Measurements from ENCODE around the gene CIZ1. TPM values are rescaled to one million over a fixed set of nuclear protein-coding genes. Genes with fewer than 3 reads are reported as not detected.
A peak's percentile ranks its signal among the peaks of the same experiment; 100 is the strongest.

Gene CIZ1
- total and polyA plus RNA-seq, 9 of the 15 experiments (the other 6 are each of a cell fraction or from before 2014, with no cell fraction given): 6.6 to 329 (median 87.8) TPM

DNA sequence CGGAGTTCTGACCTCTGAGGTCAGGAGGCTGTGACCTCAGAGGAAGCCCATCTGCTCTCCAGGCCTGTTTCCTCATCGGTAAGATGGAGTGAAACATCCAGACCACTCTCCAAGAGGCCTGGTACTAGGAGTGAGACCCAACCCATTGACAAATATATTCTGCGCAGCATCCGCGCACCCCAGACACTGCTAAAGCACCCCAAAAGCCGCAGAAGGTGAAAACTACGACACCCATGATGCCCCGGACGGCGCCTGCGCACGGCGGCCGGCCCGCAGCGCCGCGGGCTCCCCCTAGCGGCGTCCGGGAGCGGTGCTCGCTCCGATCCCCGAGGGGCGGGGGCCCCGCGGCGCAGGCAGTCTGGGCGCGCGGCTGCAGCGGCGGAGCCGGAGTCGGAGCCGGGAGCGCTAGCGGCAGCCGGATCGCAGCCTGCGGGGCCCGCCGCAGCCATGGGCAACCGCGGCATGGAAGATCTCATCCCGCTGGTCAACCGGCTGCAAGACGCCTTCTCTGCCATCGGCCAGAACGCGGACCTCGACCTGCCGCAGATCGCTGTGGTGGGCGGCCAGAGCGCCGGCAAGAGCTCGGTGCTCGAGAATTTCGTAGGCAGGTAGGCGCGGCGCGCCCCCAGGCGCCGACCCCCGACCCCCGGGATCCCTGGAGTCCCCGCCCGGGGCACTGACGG, 11.8 kb upstream of the CIZ1 start, which contains the start of gene DNM1 (continued):
- TF ChIP-seq SAP30 (IDR thresholded peaks at IDR 0.05; ENCODE audit: borderline replicate concordance, insufficient read depth, low read depth, low read length, poor library complexity, severe bottlenecking): peak; percentile 90
- TF ChIP-seq CEBPG (CRISPR knock-in tag; IDR thresholded peaks at IDR 0.05): no peak
- TF ChIP-seq CEBPG (tag; conservative IDR thresholded peaks at IDR 0.05 in 1 of 2, IDR thresholded peaks at IDR 0.05 in 1 of 2): no peak
- TF ChIP-seq MCM5 (IDR thresholded peaks at IDR 0.05; ENCODE audit: low read depth): no peak
- TF ChIP-seq, protein P1, sequence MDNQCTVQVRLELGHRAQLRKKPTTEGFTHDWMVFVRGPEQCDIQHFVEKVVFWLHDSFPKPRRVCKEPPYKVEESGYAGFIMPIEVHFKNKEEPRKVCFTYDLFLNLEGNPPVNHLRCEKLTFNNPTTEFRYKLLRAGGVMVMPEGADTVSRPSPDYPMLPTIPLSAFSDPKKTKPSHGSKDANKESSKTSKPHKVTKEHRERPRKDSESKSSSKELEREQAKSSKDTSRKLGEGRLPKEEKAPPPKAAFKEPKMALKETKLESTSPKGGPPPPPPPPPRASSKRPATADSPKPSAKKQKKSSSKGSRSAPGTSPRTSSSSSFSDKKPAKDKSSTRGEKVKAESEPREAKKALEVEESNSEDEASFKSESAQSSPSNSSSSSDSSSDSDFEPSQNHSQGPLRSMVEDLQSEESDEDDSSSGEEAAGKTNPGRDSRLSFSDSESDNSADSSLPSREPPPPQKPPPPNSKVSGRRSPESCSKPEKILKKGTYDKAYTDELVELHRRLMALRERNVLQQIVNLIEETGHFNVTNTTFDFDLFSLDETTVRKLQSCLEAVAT (IDR thresholded peaks at IDR 0.05): no peak
- no peak for TF ChIP-seq PHB2 (IDR thresholded peaks at IDR 0.05; ENCODE audit: low read depth)
- TF ChIP-seq ATF7 (IDR thresholded peaks at IDR 0.05): peak; percentile 91
- TF ChIP-seq FOXA3 (CRISPR knock-in tag; conservative IDR thresholded peaks at IDR 0.05 in 1 of 2, IDR thresholded peaks at IDR 0.05 in 1 of 2): no peak
- TF ChIP-seq NELFE (IDR thresholded peaks at IDR 0.05; ENCODE audit: insufficient read depth, insufficient read length): no peak
- no peak for TF ChIP-seq ZNF764 (CRISPR knock-in tag; IDR thresholded peaks at IDR 0.05; ENCODE audit: low read depth)
- TF ChIP-seq ZNF253 (CRISPR knock-in tag; conservative IDR thresholded peaks at IDR 0.05): no peak
- TF ChIP-seq HDAC8 (tag; IDR thresholded peaks at IDR 0.05): peak; percentile 87; the same call in 1 of the 2 replicates
- TF ChIP-seq ZNF668 (CRISPR knock-in tag; IDR thresholded peaks at IDR 0.05): peak; percentile 80
- no peak for TF ChIP-seq CBFA2T2 (conservative IDR thresholded peaks at IDR 0.05)
- TF ChIP-seq KDM5B (IDR thresholded peaks at IDR 0.05; ENCODE audit: insufficient replicate concordance, low read depth, low read length): peak; percentile 73
- TF ChIP-seq, protein P2, sequence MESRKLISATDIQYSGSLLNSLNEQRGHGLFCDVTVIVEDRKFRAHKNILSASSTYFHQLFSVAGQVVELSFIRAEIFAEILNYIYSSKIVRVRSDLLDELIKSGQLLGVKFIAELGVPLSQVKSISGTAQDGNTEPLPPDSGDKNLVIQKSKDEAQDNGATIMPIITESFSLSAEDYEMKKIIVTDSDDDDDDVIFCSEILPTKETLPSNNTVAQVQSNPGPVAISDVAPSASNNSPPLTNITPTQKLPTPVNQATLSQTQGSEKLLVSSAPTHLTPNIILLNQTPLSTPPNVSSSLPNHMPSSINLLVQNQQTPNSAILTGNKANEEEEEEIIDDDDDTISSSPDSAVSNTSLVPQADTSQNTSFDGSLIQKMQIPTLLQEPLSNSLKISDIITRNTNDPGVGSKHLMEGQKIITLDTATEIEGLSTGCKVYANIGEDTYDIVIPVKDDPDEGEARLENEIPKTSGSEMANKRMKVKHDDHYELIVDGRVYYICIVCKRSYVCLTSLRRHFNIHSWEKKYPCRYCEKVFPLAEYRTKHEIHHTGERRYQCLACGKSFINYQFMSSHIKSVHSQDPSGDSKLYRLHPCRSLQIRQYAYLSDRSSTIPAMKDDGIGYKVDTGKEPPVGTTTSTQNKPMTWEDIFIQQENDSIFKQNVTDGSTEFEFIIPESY (CRISPR knock-in tag; IDR thresholded peaks at IDR 0.05): no peak
- TF ChIP-seq PHB (CRISPR knock-in tag; IDR thresholded peaks at IDR 0.05): no peak
- peak; percentile 73; the same call in 1 of the 2 replicates for TF ChIP-seq IFI16 (CRISPR knock-in tag; IDR thresholded peaks at IDR 0.05)
- peak; percentile 22; the same call in 1 of the 2 replicates for TF ChIP-seq ZNF354B (CRISPR knock-in tag; IDR thresholded peaks at IDR 0.05)
- TF ChIP-seq HDAC6 (IDR thresholded peaks at IDR 0.05; ENCODE audit: low read depth, low read length): peak; percentile 66; the same call in 1 of the 2 replicates
- TF ChIP-seq ZNF551 (CRISPR knock-in tag; IDR thresholded peaks at IDR 0.05): no peak
- TF ChIP-seq SMARCB1 (IDR thresholded peaks at IDR 0.05; ENCODE audit: insufficient read length, low read depth): no peak
- TF ChIP-seq CBFB (CRISPR knock-in tag; IDR thresholded peaks at IDR 0.05): no peak
- TF ChIP-seq, protein P3, sequence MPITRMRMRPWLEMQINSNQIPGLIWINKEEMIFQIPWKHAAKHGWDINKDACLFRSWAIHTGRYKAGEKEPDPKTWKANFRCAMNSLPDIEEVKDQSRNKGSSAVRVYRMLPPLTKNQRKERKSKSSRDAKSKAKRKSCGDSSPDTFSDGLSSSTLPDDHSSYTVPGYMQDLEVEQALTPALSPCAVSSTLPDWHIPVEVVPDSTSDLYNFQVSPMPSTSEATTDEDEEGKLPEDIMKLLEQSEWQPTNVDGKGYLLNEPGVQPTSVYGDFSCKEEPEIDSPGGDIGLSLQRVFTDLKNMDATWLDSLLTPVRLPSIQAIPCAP (CRISPR knock-in tag; IDR thresholded peaks at IDR 0.05; ENCODE audit: borderline replicate concordance): no peak

All from K562 (cell line).